ENCODE measurements around the gene PPP1R14C.

DNA sequence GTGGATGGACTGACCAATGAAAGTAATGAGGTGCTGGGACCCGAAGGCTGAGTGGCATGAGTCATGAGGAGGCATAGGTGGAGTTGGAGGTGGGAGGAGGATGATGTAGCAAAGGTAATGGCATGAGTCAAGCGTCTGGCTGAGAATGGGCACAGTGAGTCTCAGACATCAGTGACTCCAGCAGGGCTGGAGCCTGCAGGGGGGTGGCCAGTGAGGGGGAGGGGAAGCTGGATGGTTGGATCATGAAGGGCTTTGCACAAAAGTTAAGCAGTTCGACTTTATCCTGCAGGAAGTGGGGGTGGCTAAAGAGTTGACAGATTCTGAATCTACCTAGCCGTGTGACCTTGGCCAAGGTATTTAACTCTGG lies 127.0 kb downstream of the PPP1R14C start:
- TF ChIP-seq, protein P1, sequence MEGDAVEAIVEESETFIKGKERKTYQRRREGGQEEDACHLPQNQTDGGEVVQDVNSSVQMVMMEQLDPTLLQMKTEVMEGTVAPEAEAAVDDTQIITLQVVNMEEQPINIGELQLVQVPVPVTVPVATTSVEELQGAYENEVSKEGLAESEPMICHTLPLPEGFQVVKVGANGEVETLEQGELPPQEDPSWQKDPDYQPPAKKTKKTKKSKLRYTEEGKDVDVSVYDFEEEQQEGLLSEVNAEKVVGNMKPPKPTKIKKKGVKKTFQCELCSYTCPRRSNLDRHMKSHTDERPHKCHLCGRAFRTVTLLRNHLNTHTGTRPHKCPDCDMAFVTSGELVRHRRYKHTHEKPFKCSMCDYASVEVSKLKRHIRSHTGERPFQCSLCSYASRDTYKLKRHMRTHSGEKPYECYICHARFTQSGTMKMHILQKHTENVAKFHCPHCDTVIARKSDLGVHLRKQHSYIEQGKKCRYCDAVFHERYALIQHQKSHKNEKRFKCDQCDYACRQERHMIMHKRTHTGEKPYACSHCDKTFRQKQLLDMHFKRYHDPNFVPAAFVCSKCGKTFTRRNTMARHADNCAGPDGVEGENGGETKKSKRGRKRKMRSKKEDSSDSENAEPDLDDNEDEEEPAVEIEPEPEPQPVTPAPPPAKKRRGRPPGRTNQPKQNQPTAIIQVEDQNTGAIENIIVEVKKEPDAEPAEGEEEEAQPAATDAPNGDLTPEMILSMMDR (IDR thresholded peaks at IDR 0.05), result no peak
- TF ChIP-seq POLR2A (IDR thresholded peaks at IDR 0.05), result no peak

All from body of pancreas (tissue), 4 donors.